CD4-positive, alpha-beta T cell treated with Interleukin-15 for 4 hours (primary cell): Measurements from ENCODE around the gene MBD3L2.
"Not testable (repeated sequence)": the region's sequence is repeated elsewhere in the genome, so short reads cannot be mapped to it uniquely, and the experiment has no call there.

Experiments
- DNase-seq: peaks from one replicate; pipeline ENCODE4 v3.0.0-alpha.2; 2020; ENCODE audit warnings: low spot score

The MBD3L2 gene

GRCh38 chr19:7063339-7063738 is 14.2 kb downstream of the MBD3L2 start:
- no peak for DNase-seq

- no peak for DNase-seq
These were observed 14.8 kb downstream of the MBD3L2 start for GRCh38 chr19:7063764-7064418.

DNA sequence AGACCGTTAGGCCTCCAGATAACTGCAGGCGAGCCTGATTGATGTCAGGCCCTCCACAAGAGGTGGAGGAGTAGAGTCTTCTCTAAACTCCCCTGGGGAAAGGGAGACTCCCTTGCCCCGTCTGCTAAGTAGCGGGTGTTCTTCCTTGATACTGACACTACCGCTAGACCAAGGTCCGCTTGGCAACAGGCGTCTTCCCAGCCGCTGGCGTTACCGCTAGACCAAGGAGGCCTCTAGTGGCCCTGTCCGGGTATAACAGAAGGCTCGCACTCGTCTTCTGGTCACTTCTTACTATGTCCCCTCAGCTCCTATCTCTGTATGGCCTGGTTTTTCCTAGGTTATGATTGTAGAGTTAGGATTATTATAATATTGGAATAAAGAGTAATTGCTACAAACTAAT is 18.0 kb downstream of the MBD3L2 start:
- not testable (repeated sequence) for DNase-seq

DNA sequence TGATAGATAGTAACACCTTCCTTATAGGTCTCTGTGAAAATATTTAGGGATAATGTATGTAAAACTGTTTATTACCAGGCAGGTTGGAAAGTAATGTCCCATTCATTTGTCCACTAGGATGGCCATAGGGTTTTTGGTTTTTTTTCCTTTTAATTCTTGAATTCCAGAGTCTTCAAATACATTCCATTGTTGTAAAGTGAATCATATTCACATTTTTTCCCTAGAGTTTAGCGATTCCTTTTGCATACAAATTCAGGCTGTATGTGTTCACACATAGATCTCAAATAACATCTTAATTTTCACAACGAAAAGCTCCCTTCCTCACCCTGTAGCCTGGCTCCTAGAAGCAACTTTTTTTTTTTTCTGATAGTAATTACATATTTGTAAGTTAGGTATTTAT is 18.6 kb downstream of the MBD3L2 start:
- DNase-seq, result no peak

GRCh38 chr19:7068599-7068998 is 19.5 kb downstream of the MBD3L2 start:
- DNase-seq, result no peak

GRCh38 chr19:7069042-7069903 is 20.2 kb downstream of the MBD3L2 start, which contains the start of gene ZNF557:
Gene ZNF557 (plus strand): TSS chr19:7069703. CDS start chr19:7075075, 5,372 bp downstream.
- peak; percentile 98 for DNase-seq

DNA sequence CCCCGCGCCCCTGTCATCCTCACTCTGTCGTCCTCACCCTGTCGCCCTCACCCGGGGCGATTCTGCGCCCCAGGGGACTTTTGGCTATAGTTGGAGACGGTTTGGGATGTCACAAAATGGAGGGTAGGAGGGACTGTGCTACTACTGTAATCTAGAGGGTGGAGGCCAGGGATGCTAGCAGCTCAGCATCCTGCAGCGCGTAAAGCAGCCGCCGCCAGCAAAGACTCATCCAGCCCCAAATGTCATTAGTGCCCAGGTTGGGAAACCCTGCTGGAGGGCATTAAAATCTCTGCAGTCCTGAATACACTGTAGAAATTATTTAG is 20.7 kb downstream of the MBD3L2 start:
- DNase-seq, result peak; percentile 14

DNA sequence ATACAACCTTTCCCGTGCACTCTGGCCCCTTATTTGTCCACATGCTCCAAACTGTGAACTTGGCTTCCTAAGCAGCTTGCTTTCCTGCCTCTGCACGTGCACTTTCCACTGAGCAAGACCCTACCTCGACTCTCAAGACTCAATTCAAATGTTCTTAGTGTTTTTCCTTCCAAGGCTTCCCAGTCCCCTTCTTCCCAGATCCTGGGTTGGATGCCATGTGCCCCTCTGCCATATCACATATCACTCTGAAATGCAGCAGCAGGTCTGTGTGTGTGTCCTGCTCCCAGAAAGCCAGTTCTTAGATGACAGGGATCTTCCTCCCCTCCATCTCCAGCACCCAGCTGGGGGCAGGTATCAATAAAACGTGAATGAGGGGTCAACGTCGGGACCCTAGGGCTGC is 23.4 kb downstream of the MBD3L2 start:
- DNase-seq, result no peak

DNA sequence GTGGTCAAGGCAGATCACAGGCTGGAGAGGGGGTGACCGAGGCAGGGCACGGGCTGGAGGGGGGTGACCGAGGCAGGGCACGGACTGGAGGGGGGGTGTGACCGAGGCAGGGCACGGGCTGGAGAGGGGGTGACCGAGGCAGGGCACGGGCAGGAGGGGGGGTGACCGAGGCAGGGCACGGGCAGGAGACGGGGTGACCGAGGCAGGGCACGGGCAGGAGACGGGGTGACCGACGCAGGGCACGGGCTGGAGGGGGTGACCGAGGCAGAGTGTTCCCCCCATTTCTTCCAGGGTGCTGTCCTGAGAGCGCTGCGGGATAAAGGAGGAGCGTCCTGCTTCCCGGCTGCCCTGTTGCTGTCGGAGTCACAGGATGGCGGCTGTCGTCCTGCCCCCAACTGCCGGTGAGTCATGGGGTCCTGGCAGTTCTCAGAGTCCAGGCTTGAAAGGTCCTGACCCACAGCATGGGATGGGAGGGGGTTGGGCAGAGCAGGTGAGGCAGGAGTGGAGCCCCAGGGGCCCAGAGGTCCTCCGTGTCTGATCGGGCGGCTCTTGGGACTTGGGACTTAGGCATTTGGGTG is 25.7 kb downstream of the MBD3L2 start:
- no peak for DNase-seq

DNA sequence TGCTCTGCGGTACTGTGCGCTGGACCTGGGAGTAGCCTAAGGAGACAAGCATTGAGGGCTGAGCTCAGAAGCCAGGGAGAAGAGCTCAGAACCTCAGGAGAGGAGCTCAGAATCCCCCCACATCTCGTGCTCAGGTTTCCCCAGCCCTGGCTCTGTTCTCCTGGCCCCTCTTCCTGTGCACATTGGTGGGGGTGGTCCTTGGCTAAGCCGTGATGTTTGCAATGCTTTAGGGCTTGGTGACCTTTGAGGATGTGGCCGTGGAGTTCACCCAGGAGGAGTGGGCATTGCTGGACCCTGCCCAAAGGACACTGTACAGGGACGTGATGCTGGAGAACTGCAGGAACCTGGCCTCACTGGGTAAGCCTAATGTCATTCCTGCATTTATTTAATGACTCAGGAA is 27.0 kb downstream of the MBD3L2 start:
- no peak for DNase-seq

DNA sequence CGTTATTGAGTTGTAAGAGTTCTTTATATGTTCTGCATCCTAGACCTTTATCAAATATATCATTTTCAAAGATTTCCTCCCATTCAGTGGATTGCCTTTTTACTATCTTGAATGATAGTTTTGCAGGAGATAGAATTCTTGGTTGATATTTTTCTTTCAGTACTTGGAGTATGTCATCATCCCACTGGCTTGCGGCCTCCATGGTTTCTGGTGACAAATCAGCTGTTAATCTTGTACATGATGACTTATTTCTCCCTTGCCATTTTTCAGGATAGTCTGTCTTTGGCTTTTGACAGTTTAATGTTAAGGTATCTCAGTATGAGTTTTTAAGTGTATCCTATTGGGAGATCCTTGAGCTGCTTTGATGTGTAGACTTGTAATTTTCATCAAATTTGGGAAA is 28.9 kb downstream of the MBD3L2 start:
- DNase-seq, result no peak

- no peak for DNase-seq
These were observed 34.2 kb downstream of the MBD3L2 start for GRCh38 chr19:7083076-7083956.

- DNase-seq, result no peak
These were observed 39.9 kb downstream of the MBD3L2 start for GRCh38 chr19:7088999-7089398.

- no peak for DNase-seq
These were observed 49.0 kb downstream of the MBD3L2 start for GRCh38 chr19:7098096-7098495.

- DNase-seq, result peak; percentile 90
These were observed 49.8 kb downstream of the MBD3L2 start for GRCh38 chr19:7098701-7099596.

DNA sequence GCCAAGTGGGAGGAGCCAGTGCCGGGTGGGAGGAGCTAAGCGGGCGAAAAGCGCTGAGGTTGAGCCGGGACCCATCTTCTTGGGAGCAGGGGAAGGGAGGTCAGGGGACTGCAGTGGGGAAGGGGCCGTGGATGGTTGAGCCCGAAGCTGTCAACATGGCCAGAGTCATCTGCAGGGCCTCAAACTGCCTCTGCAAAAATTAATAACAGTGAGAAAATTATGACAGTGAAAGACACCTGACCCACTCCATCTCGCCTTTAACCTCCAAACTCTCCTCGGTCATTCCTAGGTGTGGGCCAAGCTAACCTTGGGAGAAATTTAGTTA is 50.4 kb downstream of the MBD3L2 start:
- no peak for DNase-seq
